Progenitor cell of endocrine pancreas (in vitro differentiated cells): ENCODE data around the gene GEMIN8. TPM values are rescaled to one million over a fixed set of nuclear protein-coding genes. Genes with fewer than 3 reads are reported as not detected.

Source experiments
- DNase-seq: peaks from one replicate; pipeline ENCODE4 v3.0.0; 2021; ENCODE audit warnings: low spot score; ENCODE audit not compliant: unreplicated experiment
- H3K27ac Mint-ChIP-seq: 2 replicates; pipeline ENCODE4 v1.8.0; 2021; ENCODE audit warnings: mild to moderate bottlenecking, moderate library complexity, mixed read lengths
- H3K27me3 Mint-ChIP-seq: 2 replicates; pipeline ENCODE4 v1.8.0; 2021; ENCODE audit warnings: mixed read lengths
- H3K36me3 Mint-ChIP-seq: 2 replicates; pipeline ENCODE4 v1.8.0; 2022; ENCODE audit warnings: mixed read lengths; ENCODE audit not compliant: insufficient read depth
- H3K4me1 Mint-ChIP-seq: 2 replicates; pipeline ENCODE4 v1.8.0; 2021; ENCODE audit warnings: low read depth, mixed read lengths
- H3K4me3 Mint-ChIP-seq: 2 replicates; pipeline ENCODE4 v1.8.0; 2021; ENCODE audit warnings: low read depth, mild to moderate bottlenecking, moderate library complexity, mixed read lengths
- H3K9me3 Mint-ChIP-seq: 2 replicates; pipeline ENCODE4 v1.8.0; 2021; ENCODE audit warnings: low read depth, mixed read lengths
- total RNA-seq: library from RNA; stranded (reverse); gene quantifications from 2 replicates; pipeline ENCODE4 v1.2.1, GENCODE V29; 2021
- TF ChIP-seq, protein P1 (sequence below): fragments of 200-600 bp; sonication (generic); IDR thresholded peaks from one replicate; pipeline ENCODE4 v1.5.0; 2021; ENCODE audit warnings: antibody characterized with exemption, mild to moderate bottlenecking; ENCODE audit not compliant: unreplicated experiment

Gene GEMIN8
- total RNA-seq, 1 donor from 2014 or later: 25.4 TPM

DNA sequence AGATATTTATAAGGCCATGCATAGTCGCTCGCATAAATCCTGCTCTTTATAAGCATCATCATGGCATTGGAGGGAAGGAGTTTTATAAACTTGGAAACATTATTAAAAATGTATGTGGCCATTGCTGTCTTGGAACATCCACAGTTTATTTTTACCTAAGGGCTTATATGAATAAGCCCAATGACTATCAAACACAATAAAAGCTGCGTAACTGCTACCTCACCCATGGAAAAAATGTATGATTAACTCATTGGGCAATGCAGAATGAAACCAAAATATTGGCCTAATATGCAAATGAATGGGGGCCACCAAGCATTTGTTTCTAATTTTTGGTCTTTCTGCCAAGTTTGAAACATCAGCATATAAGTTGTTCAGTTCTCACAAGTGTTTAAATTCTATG is 19.1 kb downstream of the GEMIN8 start:
- Mint-ChIP-seq H3K4me3 (no peak overlapping the region), H3K36me3 (peaks cover 17% of the 10 kb centered on the region), H3K27ac (no peak overlapping the region), H3K9me3 (peaks cover 19% of the 10 kb centered on the region), H3K27me3 (no peaks in the 10 kb centered on the region), H3K4me1 (peaks cover 6% of the 10 kb centered on the region)
- TF ChIP-seq, protein P1, sequence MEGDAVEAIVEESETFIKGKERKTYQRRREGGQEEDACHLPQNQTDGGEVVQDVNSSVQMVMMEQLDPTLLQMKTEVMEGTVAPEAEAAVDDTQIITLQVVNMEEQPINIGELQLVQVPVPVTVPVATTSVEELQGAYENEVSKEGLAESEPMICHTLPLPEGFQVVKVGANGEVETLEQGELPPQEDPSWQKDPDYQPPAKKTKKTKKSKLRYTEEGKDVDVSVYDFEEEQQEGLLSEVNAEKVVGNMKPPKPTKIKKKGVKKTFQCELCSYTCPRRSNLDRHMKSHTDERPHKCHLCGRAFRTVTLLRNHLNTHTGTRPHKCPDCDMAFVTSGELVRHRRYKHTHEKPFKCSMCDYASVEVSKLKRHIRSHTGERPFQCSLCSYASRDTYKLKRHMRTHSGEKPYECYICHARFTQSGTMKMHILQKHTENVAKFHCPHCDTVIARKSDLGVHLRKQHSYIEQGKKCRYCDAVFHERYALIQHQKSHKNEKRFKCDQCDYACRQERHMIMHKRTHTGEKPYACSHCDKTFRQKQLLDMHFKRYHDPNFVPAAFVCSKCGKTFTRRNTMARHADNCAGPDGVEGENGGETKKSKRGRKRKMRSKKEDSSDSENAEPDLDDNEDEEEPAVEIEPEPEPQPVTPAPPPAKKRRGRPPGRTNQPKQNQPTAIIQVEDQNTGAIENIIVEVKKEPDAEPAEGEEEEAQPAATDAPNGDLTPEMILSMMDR: no peak
- DNase-seq: no peak

DNA sequence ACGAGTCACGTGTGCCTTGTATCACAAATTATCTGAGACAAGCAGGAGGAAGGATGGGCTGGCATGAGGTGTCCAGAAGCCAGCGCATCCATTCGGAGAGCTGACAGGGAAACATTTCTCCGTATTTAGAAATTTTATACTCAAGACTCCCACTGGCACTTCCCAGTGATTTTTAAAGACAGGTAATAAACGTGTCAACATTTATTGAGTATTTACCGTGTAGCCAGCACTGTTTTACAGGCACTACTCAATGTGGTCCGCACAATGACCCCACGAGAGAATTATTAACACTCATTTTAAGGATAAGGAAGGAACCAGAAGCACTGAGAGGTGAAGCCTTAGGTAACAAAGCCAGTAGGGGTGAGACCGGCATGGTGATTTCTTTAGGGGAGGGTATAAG is 23.2 kb downstream of the GEMIN8 start:
- peaks cover 12% of the 10 kb centered on the region for H3K36me3 Mint-ChIP-seq
- no peak overlapping the region for H3K4me3 Mint-ChIP-seq
- H3K4me1 Mint-ChIP-seq: peaks cover 8% of the 10 kb centered on the region
- no peak for DNase-seq
- H3K27me3 Mint-ChIP-seq: no peaks in the 10 kb centered on the region
- TF ChIP-seq, protein P1: no peak
- H3K9me3 Mint-ChIP-seq: peaks cover 14% of the 10 kb centered on the region
- no peak overlapping the region for H3K27ac Mint-ChIP-seq

DNA sequence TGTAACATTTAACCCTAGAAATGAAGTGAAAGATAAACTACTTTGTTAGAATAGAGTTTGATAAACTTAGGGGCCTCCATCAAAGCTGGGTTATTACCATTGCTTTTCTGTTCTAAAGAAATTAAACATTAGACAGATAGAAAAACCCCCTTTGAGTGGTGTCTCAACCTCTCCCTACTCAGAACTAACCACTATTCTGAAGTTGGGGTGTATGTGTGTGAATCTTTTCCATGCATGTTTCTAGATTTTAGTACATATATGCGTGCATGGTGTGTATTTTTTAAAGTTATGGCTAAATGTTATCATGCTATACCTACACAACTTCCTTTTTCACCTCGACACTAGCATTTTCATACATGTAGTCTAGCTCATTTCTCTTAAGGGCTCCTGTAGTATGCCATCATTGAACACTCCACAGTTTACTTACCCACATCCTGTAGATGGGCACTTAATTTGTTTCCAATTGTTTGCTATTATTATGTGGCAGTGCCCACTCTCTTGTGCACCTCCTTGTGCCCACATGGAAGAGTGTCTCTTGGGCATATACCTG is 25.7 kb downstream of the GEMIN8 start:
- peaks cover 13% of the 10 kb centered on the region for H3K36me3 Mint-ChIP-seq
- H3K4me1 Mint-ChIP-seq: peaks cover 8% of the 10 kb centered on the region

DNA sequence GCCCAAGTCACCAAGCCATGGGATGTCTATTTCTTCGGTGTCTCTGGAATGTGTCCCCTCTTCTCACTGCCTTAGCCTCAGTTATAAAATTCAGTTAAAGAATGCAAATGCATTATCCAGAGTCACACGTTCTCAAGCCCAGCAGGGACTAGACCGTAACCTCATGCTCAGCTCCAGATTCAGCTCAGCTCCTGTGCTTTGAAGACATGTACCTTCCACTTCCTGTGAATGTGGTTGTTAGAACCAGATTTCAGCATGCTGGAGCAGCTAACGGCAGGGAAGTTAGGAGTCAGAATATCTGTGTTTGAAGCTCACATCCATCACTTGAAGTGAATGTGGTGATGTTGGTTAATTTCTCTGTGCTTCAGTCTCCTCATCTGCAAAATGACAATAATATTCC is 26.7 kb downstream of the GEMIN8 start:
- no peak overlapping the region for H3K4me3 Mint-ChIP-seq
- H3K4me1 Mint-ChIP-seq: peaks cover 8% of the 10 kb centered on the region
- no peak for DNase-seq
- TF ChIP-seq, protein P1: no peak
- peaks cover 20% of the 10 kb centered on the region for H3K9me3 Mint-ChIP-seq
- peaks cover 10% of the 10 kb centered on the region for H3K36me3 Mint-ChIP-seq
- no peaks in the 10 kb centered on the region for H3K27me3 Mint-ChIP-seq
- H3K27ac Mint-ChIP-seq: no peak overlapping the region

More for the DNA sequence above, 25.7 kb downstream of the GEMIN8 start:
- H3K9me3 Mint-ChIP-seq: peaks cover 23% of the 10 kb centered on the region
- DNase-seq: no peak
- no peaks in the 10 kb centered on the region for H3K27me3 Mint-ChIP-seq
- no peak overlapping the region for H3K27ac Mint-ChIP-seq
- TF ChIP-seq, protein P1: no peak
- no peak overlapping the region for H3K4me3 Mint-ChIP-seq

DNA sequence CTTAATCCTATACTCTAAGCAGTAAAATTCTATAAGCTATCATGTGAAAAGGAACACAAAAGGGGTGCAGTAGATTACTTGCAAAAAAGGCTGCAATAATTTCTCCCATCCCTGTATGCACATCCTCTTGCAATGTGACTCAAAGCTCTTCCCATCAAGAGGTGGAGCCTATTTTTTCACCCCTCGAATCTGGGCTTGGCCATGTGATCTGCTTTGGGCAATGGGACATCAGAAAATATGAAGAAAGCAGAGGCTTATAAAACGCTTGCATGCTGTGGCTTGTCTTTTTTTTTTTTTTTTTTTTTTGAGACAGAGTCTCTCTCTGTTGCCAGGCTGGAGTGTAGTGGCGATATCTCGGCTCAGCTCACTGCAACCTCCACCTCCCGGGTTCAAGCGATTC is 33.0 kb downstream of the GEMIN8 start:
- Mint-ChIP-seq H3K9me3 (peaks cover 18% of the 10 kb centered on the region), H3K4me3 (no peak overlapping the region)
- TF ChIP-seq, protein P1: no peak

More for the DNA sequence above, 33.0 kb downstream of the GEMIN8 start:
- DNase-seq: no peak
- Mint-ChIP-seq H3K4me1 (no peaks in the 10 kb centered on the region), H3K27ac (no peak overlapping the region), H3K36me3 (peaks cover 1% of the 10 kb centered on the region), H3K27me3 (no peaks in the 10 kb centered on the region)
